Stimulated activated CD8-positive, alpha-beta memory T cell treated with anti-CD3 and anti-CD28 coated beads, Interleukin-12 subunit alpha, Interleukin-12 subunit beta, amount 100 ng/mL, for 24 hours (primary cell): ENCODE measurements around the gene CELF2.
"Not testable (repeated sequence)": the region's sequence is repeated elsewhere in the genome, so short reads cannot be mapped to it uniquely, and the experiment has no call there.

Experiments used
- DNase-seq: peaks from one replicate; pipeline ENCODE4 v3.0.0-alpha.2; 2020; ENCODE audit errors: extremely low read depth

The CELF2 gene

DNA sequence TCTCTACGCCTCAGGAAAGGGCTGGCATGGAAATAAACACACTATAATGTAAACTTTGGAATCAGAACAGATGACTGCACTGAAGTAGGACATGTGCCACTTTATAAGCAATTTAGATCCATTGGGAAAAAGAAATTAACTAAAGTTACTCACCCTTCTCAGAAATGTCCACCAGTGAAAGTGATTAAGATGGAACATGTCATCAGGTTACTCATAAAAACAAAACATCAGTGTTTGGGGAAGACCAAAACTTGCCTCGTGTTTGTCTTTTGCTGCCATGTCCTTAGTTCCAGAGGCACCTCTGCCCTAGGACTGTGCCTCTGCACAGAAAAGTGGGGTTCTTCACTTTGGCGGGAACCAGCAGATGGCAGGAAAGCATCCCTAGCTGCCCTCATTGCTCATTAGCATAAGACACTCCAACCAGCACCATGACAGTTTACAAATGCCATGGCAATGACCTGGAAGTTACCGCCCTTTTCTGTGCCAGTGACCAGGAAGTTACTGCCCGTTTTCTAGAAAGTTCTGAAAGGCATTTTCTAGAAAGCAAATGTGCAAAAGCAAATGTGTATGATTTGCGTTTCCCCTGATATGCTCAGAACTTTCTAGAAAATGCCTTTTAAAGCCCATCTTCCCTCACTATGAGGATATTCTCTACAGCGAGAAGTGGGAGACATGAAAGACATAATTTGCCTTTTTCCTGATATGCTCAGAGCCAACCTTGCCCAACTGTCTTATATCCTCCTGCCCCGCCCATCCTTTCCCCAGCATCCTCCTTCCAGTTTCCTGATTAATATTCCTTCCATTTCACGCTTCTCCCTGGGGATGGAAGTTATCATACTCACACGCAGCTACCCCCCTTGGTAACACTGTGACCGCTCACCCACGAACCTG, 335.6 kb downstream of the CELF2 start:
- no peak for DNase-seq

DNA sequence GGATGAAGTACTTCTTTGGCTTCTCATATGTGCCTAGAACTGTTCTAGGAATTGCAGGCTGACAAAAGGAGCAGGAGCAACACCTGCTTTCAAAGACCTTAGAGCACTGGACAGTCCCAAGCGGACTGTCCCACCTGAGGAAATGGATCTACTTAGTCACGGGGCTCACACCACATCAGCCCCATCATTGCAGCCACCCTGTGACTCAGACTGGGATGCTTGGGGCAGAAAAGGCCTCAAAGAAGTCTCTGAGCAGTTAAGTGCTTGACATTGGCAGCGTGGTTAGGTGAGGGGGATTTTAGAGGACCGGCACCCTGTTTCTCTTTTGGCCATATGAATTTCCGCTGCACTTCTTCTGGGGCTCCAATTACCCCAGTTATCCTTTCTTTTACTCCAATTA, 337.2 kb downstream of the CELF2 start:
- no peak for DNase-seq

DNA sequence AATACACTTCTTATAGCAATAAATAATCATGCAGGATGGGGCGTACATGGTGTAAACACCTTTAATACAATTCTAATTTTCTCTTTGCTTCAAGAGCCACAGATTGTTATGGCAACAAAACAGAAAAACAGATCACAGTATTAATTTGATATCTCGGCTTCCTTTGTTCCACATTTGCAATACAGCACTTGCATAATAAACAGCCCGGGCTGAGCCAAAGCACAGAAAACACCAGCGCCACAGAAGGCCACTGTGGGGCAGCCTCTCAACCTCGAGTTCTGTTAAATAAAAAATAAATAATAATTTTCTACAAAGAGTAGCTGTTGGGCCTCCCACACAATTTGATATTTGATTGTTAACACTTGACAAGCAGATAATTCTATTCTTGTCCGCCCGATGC, 337.9 kb downstream of the CELF2 start:
- no peak for DNase-seq

DNA sequence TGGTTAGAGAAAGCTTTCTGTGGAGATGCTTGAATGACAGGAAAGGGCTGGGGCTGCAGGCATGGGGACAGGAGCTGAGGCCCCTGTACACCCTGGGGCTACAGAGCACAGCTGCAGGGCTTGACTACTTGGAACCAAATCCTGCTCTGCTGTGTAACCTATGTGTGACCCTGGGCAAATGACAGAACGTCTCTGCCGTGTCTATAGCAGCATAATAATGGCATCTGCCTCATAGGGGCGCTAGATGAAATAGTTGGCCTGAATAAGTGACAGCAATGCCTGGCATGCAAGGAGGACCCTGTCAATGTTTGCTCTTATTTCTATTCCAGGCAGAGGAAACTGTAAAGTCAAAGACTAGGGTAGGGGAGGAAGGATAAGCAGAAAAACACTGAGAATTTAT, 339.8 kb downstream of the CELF2 start:
- no peak for DNase-seq

DNA sequence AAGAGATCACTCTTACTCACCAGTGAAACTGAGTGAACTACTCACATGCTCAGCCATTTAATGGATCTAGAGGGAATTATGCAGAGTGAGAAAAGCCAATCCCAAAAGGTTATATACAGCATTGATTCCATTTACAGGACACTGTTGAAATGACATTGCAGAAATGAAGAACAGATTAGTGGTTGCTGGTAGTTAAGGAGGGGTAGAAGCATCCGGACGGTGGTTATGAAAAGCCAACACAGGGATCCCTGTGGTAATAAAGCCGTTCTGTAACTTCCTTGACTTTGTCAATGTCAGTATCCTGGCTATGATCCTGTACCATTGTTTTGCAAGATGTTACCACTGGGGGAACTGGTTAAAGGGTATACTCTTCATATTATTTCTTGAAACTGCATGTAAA, 340.3 kb downstream of the CELF2 start:
- no peak for DNase-seq

DNA sequence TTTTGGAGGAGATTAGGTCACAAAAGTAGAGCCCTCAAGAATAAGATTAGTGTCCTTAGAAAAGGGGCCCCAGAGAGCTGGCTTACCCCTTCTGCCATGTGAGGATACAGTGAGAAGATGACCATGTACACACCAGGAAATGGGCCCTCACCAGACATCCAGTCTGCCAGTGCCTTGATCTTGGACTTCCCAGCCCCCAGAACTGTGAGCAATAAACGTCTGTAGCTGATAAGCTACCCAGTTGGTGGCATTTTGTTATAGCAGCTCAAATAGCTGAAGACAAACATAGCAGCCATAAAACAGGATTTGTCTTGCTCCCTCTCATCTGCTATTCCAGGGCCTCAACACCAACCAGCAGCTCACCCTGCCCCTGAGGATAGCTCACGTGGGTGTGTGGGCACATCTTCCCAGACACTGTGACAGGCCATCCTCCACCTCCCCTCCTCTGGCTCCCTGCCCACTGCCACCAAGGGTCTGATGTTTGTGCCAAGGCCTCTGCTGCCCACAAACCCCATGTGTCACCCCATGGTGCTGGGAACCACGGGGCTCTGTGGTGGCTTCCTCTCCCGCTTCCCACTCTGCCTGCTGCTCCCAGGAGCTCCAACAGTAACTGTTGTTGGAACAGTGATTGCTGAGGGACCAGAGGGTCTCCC, 341.4 kb downstream of the CELF2 start:
- DNase-seq: no peak

DNA sequence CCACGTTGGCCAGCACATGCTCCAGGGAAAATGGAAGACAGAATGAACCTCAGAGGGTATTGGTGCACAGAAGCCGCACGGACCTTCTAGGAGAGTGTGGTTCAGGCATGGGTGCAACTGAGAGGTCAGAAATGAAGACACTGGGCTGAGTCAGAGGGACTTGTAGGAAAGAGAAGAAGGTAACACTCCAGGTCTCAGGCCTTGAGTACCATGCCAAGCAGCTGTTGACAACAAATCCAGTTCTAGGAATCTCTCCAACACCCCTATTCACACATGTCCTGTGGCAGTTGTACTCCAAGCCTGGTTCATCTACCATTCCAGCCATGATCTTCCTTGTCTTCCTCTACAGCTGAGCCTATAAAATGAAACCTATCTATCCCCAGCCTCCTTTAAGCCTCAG, 342.2 kb downstream of the CELF2 start:
- DNase-seq: no peak

DNA sequence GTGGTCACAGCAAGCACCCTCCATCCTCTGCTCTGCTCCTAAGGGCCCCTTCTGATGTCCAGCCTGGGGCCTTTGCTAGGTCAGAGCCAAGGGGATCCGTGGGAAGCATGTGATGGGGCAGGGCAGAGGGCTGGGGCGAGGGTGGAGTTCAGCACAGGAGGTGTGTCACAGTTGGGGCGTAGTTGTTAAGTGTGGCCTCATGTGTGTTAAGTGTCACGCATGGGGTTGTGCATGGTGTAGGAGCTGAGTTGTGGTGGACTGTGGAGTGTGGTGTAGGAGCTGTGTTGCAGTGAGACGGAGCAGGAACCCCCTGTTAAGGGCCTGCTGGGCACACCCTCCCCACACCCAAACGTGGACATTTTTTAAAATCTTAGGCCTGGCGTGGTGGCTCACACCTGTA, 345.8 kb downstream of the CELF2 start:
- no peak for DNase-seq

DNA sequence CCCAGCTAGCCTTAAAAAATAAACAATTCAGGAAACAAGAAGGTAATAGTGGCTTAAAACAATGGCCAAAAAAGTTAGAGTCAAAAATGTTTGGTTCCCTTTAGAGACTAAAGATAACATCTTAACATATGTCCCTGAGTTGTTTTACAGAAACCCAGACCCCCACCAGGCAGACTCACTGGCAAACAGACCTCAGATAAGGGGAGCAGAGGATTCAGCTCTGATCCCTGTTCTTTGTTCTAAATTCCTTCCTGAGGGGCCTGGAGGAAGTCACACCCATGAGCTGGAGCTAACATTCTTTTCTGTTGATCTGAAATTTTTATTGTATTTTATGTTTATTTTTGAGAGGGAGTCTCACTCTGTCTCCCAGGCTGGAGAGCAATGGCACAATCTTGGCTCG, 346.6 kb downstream of the CELF2 start:
- no peak for DNase-seq

DNA sequence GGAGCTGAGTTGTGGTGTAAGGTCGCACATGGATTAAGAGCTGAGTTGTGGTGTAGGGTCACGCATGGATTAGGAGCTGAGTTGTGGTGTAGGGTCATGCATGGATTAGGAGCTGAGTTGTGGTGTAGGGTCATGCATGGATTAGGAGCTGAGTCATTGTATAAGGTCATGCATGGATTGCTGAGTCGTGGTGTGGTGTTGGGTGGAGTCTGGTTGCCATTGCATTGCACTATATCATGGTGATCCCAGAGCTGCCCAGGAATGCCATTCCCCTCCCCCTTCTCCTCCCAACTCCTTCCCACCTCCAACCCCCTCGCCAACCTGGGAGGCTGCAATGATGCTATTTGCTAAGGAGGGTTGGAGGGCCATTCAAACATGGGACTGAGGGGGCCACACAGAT, 349.2 kb downstream of the CELF2 start:
- DNase-seq: not testable (repeated sequence)

DNA sequence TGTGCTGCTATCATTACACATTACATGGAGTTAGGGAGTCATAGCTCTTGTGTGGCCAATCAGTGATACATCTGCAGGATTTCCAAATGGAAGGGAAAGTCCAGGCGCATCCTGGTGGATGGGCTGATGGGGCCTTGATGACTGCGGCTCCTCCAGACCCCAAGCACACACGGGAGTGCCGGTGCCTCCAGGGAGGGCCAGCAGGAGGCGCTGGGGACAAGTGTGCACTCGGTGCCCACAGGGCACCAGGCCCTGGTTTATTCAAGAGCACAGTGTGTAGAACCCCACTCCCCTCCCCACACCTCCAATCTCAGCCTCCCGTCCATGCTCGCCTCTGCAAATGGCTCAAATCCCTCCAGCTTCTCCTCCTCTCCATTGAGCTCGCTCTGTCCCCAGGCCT, 349.8 kb downstream of the CELF2 start:
- DNase-seq: no peak

DNA sequence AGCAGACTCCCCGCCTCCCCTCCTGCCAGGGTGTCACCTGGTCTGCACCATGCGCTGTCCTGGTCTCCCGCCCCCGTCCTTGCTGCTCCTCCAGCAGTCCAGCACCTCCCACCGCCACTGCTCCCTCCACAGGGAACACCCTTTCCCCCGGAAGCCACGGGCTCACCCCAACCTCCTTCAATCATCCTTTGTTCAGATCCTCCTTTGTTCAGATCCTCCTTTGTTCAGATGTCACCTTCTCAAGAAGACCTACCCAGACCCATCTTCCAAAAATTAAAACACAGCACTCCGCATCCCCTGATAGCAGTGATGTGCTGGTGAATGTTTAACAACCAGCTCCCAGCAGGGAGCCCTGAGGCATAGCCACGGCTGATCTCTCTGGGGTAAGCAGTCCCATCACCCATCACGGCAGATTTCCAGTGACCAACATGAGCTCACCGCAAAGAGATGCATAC, 356.1 kb downstream of the CELF2 start:
- no peak for DNase-seq

DNA sequence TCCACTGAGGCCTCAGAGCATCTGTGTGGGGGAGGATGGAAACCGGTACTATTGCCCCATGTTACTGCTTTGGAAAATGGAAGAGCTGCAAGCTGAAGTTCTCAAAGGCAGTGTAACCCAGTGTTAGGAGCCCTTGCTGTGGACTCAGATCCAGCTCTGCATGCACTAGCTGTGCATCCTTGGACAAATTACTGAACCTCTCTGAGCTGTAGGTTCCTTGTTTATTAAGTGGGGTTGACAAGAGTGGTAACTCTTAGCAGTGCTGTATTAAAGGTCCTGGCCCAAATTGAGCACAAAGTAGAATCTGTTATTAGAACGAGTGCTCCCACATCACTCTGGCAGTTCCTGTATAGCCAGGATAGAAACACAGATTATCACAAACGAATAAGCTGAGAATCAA, 359.6 kb downstream of the CELF2 start:
- DNase-seq: no peak

DNA sequence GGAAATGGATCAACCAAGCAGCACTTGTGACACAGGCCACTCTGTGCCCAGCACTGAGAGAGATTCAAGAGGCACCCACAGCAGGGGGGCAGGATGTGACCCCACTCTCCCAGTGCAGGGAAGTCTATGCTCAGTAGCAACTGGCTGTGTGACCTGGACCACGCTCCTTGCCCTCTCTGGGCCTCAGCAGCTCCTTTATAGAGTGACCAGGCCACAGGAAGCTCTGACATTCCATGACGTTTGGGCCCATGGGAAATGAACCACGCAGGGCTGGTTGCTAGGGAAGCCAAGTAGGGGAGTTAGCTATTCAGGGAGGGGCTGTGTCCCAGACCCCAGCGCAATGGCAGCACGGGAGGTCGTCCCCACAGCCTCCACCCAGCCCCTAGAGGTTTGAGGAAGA, 361.2 kb downstream of the CELF2 start:
- no peak for DNase-seq

DNA sequence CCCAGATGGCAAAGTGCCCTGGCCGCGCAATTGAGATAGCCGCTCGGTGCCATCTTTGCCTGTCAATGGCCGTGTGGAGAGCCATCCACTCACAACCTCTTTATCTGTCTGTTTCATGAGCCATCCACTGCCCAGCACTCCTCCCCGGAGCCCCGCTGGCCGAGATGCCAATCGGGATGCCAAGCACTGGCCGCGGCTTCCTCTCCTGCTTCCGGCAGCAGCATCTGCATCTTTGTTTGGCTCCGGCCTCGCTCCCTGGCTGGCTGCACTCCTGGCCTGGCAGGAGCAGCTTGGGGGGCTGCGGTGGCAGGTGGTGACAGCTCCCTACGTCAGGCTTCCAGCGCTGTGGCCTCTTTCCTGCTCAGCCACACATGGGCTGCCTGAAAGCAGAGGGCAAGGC, 362.1 kb downstream of the CELF2 start:
- no peak for DNase-seq

DNA sequence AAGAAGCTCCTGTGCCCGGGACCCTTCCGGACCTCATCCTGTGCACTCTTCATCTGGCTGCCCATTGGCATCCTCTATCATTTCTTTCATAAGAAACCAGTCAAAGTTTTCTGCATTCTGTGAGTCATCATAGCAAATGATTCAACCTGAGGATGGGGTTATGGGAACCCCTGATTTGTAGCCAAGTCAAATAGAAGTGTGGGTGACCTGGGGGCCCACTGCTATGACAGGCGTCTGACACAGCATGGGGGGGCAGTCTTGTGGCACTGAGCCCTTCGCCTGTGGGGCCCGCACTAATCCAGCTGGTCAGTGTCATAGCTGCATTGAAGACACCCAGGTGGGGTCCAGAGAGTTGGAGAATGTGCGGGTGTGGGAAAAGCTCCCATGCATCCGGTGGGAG, 363.4 kb downstream of the CELF2 start:
- no peak for DNase-seq

DNA sequence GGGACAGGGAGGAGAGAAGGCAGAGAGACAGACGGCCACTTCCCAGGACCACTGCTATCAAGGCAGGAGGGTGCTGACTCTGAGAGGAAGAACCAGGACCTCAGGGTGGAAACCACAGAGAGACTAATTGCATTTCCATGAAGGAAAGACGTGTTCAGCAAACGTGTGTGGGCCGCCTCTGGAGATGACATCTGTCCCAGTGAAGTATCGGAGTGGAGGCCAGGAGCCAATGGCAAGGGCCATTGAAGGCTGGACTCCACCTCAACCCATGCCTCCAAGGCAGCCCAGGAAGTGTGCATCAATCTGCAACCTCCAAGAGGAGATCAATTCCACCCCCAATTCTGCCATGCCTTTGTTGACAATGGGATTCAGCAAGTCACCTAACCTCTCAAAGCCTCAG, 363.8 kb downstream of the CELF2 start:
- DNase-seq: no peak

DNA sequence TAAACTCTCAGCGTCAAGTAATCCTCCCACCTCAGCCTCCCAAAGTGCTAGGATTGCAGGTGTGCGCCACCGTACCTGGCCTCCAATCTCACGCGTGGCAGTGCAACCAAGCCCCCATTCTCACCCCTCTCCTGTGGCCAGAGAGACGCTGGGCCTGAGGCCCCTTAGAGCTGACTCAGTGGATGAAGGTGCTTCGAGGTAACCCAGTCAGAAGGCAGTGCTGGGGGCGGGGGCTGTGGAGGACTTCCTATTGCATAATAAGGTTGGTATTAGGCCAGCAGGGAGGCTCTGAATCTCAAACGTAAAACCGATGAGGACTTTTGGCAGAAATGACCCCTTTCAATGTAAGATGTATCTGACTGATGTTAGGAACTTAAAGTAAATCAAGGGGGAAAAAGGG, 364.5 kb downstream of the CELF2 start:
- no peak for DNase-seq

DNA sequence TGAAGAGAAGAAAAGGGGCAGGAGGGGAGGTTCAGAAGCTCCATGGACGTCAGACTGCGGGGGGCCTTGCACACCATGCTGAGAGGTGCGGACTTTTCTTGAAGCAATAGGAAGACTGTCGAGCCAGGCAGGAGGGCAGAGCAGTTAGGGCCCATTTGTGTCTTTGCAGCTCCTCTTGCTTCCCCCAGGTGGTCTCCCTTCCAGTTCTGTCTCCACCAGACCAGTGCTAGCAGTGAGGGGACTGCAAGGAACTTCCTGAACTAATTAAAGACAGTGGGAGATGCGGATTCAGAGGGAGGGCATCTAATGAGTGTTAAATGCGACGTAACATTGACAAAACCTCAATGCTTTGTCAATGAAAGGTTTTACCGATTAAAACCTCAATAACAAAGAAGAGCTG, 368.4 kb downstream of the CELF2 start:
- no peak for DNase-seq
